Measurements from ENCODE around the gene DZANK1.
"Not testable (repeated sequence)": the region's sequence is repeated elsewhere in the genome, so short reads cannot be mapped to it uniquely, and the experiment has no call there.

The DZANK1 gene

DNA sequence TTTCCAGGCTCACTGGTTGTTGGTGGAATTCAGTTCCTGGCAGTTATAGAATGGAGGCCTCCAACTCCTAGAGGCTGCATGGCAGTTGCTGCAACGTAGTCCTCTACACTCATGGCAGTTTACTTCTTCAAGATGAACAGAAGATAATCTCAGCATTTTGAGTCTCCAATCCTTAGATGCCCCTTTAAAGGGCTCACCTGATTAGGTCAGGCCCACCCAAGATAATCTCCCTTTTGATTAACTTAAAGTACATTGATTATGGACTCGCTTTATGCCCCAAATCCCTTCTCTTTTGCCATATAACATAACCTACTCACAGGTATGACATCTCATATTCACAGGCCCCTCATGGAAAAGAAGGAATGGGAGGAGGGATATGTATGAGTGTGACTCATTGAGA, 102.1 kb downstream of the DZANK1 start:
- DNase-seq: no peak

DNA sequence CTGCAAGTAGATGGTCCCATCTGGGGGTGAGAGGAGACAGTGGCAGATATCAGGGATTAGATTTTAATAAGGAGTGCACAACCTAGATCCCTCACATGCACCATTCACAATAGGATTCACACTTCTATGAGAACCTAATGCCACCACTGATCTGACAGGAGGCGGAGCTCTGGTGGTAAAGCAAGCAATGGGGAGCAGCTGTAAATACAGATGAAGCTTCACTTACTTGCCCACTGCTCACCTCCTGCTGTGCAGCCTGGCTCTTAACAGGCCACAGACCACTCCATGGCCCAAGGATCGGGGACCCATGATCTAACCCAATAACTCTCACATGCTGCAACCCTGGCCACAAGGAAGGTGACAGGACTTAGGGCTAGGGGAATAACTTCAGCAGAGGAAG, 103.1 kb downstream of the DZANK1 start:
- no peak for DNase-seq

DNA sequence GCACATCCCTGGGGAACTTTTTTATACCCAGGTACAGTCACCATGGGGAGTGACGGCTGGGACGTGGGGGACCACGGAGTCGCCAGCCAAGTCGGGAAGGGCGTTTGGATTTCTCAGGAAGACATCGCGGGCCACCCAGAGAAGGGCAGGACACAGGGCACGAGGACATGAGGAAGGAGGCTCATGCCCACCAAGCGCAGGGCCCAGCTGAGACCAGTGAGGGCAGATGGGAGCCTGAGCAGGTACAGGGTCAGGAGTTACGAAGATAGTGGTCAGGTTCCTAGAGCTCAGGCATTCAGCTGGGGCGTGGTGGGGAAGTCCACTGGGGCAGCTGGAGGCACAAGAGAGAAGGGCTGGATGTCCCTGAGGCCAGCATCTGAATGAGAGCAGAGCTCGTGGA, 103.9 kb downstream of the DZANK1 start:
- no peak for DNase-seq

DNA sequence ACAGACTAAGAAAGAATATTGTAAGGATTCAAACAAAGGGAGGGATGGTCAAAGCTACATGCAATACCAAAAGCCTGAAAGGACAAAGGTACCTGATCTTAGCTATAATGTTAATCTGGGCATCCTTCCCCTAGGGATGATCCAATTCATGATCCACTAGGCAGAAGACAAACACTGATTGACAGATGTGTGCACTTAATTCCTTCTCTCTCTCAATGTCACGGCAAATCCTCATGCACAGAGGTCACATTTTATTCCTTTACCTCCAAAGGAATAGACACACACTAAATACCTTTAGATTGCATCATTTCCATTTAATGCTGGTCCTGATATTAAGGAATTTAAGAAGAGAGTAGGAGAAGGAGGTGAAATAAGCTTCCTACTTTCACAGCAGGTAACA, 105.2 kb downstream of the DZANK1 start:
- DNase-seq: no peak

DNA sequence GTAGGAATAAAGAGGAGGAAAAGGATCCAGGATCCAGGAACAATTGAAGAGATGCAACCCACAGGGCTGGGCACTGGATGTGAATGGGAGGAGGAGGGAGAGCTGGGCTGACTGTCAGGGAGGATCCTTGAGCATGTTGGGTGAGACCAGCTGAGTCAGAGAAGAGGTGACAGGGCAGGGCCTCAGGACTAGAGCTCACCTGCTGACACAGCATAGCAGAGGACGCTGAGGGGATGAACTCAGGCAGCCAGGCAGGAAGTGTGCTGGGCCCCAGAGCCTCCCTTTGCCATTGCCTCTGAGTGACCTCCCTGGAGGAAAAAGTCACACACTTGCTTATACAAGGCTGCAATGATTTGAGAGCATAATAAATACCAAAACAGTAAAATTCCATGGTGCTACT, 106.2 kb downstream of the DZANK1 start:
- no peak for DNase-seq

DNA sequence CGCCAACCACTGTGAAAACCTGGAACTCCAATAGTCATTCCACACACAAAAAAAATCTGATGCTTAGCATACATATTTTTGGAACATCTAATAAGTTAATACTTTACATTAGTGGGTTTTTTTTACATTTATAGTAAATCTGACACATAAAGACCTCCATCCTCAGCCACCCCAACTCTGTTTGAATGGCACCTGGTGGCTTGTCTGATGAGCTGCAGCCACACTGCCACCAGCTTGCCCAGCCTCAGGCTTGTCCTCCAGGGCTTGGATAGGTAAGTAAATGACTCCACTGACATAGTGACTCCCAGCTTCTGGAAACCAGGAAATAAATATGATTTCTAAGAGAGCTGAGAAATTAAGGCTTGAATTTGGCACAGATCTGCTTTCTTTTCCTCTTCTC, 107.0 kb downstream of the DZANK1 start:
- no peak for DNase-seq

DNA sequence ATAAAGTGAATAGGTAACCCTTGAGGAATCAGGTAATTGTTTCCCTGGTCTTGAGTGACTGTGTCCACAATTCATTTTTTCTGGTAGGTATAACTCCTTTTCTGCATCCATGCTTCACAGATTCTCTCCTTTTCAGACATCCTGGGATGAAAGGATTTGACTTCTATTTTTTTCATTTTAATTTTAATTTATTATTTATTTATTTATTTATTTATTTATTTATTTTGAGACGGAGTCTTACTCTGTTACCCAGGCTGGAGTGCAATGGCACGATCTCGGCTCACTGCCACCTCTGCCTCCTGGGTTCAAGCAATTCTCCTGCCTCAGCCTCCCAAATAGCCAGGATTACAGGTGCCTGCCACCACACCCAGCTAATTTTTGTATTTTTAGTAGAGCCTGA, 117.1 kb downstream of the DZANK1 start:
- not testable (repeated sequence) for DNase-seq

Measured in GF-D8 (cell line).